Stimulated activated CD8-positive, alpha-beta memory T cell treated with anti-CD3 and anti-CD28 coated beads, Interleukin-2, amount 100 ng/mL, for 48 hours (primary cell): Measurements from ENCODE around the gene ANKRD31.

Experiments used
- DNase-seq, 2 donors: peaks; one replicate each; pipeline ENCODE4 v3.0.0-alpha.2; 2020; ENCODE audit warnings: low read depth in 2 of 2

ANKRD31 gene

DNA sequence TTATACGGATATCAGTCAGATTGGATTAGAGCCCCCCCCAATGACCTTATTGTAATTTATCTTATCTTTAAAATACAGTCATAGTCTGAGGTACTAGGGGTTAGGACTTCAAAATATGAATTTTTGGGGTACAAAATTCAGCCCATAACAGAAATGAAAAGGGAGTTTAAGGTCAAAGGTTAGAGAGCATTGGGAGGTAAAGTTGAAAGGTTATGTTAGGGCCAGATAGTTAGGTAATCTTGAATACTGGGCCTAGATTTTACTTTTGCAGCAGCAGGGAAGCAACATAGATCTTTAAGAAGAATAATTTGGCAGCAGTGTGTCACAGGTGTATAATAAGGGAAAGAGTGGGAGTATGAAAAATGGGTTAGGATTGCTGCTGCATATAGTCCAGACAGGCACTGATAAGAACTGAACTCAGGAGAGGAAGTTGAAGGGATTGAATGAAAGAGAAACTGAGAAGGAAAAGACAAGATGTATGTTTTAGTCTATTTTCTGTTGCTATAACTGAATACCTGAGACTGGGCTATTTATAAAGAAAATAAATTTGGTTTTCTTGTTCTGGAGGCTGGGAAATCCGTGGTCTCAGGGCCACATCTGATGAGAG, 173.7 kb downstream of the ANKRD31 start:
- no peak for DNase-seq

GRCh38 chr5:75059912-75060545, 176.6 kb downstream of the ANKRD31 start:
- no peak for DNase-seq

GRCh38 chr5:75058986-75059535, 177.6 kb downstream of the ANKRD31 start:
- no peak for DNase-seq

- no peak for DNase-seq
Measured at GRCh38 chr5:75057561-75057960, 179.1 kb downstream of the ANKRD31 start.

GRCh38 chr5:75055727-75056144, 180.9 kb downstream of the ANKRD31 start:
- DNase-seq = no peak

DNA sequence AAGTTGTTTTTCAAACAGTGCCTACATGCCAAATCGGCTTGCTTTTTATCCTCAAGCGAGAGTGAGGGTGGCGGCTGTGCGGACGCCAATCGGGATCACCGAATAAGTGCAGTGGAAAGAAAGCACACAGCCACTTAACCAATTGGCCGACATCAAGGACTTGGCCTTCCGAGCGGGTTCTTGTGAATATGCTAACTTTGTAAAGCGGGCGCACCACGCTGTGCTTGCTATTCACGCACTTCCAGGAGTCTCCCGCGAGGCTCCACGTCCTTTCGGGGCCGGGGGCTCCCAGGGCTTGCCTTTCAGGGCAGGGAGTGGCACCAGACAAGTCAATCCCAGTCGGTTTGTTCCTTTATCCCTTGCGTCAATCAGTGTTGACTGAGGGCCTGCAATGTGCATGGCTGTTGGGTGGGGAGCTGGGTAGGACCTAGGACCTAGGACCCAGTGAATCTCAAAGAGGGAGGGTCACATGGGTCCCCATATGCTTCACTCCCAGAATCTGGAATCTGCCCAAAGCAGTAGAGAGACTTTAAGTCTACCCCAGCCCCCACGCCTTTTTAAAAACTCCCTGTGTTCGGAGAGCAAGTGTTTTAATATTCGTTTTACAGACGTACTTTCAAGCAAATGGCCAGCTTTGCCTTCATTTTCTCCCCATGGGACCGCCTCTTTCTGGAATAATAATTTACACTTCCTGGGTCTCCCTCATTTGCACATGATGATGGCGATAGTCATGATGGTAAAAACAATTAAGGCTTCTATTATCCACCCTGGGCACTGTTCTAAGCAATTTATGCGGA, 182.3 kb downstream of the ANKRD31 start:
- DNase-seq = no peak

DNA sequence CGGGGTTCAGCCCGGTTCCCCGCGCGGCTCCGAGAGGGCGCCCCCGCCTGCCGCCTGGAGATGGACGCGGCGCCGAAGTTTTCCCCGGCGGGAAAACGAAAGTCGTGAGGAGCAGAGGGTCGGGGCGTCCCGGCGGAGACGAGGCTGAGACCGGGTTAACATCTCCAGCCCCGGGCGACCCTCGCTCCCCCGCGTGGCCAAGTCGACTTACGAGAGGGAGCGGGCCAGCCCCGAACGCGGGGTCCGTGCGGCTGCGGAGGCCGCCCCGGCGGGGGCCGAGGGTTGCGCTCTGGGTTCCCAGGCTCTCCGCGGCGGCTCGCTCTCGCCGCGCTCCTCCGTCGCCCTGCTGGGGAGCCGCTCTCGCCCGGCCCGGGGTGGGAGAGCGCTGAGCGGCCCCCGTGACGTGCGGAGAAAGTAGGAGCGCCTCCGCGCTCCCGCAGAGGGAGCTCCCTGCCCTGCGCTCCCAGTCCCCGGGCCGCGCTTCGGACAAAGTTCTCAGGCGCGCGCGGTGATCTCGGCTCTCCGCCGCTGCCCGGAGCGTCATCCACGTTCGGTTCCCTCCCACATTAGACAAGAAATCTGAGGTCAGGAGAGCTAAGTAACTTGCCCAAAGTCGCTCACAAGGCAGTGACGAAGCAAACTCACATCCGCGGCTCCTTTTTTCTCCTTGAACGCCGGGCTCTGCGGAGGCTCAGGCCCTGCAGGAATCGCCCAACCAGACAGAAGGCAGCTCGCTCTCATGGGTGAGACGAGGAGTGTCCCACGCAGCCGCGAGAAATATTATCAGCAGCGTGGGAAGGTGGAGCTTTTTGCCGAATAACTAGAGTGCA, 183.2 kb downstream of the ANKRD31 start:
- DNase-seq = peak; percentile 27 to 43

DNA sequence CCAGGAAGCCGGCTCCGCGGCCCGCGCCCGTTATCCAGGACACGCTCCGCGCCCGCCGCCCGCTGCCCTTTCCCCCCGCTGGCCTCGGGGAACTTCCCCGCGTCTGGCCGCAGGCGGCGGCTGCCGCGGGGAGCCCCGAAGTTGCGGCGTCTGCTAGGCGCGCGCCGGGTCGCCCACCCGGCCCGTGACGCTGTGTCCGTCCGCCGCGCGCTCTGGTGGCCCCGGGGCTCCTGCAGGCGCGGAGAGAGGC, 183.7 kb downstream of the ANKRD31 start:
- DNase-seq = peak in 1 of 2 donors; percentile 17

- DNase-seq = peak; percentile 30 to 38
Measured at GRCh38 chr5:75052192-75053053, 184.3 kb downstream of the ANKRD31 start, which contains the start of gene GCNT4. Gene GCNT4, minus strand, starts transcription at chr5:75052558. Its CDS starts 22,521 bp downstream, at chr5:75030037.

GRCh38 chr5:75051217-75051751, 185.4 kb downstream of the ANKRD31 start:
- no peak for DNase-seq

- no peak for DNase-seq
Measured at GRCh38 chr5:75050415-75050814, 186.3 kb downstream of the ANKRD31 start.

DNA sequence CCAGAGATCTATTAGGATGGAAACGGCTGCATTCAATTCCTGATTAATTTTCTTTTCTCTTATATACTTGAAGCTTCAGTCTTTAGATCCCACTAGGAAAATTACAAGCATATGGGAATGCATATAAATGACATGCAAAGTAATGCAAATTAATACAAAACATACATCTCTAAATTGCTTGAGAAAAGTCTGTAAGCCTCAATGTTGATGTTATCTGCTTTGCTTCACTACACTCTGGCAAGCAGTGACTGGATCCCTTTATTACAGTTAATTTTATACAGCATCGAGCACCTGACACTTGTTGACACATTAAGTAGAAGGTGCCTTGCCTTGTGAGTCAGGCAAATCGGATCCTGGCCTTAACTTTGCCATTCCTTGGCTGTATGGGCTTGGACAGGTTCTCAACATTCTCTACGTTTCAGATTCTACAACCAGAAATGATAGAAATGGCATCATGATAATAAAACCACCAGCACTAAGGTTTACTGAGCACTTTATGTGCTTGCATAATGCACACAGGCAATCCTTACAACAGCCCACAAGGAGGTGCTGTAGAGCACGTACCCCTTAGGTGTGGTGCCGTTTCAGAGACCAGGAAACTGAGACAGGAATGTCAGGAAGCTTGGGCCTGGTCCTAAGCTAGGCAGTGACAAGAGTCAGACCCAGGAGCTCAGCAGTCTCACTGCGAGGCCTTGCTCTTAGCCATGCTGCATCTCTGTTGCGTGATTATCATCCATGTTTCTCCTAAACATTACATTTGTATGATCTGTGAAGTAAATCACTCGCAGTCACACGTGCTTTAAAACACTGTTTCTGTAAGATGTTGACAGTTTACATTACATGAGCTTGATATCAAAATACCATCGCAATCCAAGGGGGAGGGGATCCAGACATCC, 187.0 kb downstream of the ANKRD31 start:
- DNase-seq = peak; percentile 22 to 38

DNA sequence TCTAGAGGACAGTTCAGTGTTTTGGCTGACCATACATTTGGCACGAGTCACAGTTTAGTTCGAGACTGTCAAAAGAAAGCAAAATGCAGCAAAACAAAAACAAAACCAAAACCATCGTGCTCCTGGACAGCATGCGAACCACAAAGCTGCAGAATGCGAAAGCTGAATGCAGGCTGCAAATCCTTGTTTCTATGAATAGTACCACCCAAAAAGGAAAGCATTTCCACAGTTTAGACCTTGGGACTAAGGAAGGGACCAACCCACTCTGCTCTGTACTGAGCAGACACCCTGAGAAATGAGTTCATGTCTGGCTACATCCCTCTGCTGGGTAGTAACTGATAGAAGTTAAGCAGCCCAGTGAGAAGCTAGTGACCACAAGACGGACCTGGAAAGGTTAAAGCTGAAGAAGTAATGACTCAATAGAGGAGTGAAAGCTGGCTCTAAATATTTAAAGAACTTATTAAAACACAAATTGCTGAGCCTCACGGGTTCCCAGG, 188.2 kb downstream of the ANKRD31 start:
- no peak for DNase-seq

- DNase-seq = no peak
Measured at GRCh38 chr5:75047356-75047755, 189.3 kb downstream of the ANKRD31 start.

- no peak for DNase-seq
Measured at GRCh38 chr5:75046366-75047142, 190.1 kb downstream of the ANKRD31 start.

- no peak for DNase-seq
Measured at GRCh38 chr5:75045071-75045470, 191.6 kb downstream of the ANKRD31 start.

- no peak for DNase-seq
Measured at GRCh38 chr5:75044406-75044805, 192.3 kb downstream of the ANKRD31 start.

- no peak for DNase-seq
Measured at GRCh38 chr5:75043633-75044264, 192.9 kb downstream of the ANKRD31 start.
